Measurements from ENCODE around the gene TMEM213. TPM values are rescaled to one million over a fixed set of nuclear protein-coding genes. Genes with fewer than 3 reads are reported as not detected.

The TMEM213 gene
- total and polyA plus RNA-seq, 2 of the 13 experiments (the other 11 are each of a cell fraction or from before 2014, with no cell fraction given) = not detected

DNA sequence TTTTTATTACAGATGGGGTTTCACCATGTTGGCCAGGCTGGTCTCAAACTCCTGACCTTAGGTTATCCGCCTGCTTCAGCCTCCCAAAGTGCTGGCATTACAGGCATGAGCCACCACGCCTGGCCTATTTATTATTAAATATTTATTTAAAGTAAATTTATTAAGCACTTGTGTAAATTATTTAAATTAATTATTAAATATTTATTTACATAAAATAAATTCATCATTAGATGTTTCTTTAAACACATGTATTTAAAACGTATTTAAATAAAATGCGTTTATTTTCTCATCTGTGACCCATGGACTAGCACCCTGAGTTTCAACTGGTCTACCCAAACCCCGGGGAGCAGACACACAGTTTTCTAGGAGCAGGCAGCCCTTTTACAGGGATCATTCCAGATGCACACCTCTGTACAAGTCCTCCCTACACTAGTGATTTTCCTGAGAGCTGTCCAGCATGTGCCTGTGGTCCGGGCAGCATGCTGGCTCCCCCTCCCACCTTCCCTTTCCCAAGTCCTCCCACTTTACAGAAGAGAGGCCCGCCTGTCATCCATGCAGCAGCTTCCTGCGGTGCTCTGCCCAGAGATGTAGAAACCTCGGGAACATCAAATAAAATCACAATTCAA lies 89.4 kb downstream of the TMEM213 start:
- FAIRE-seq = no peak
- Histone ChIP-seq H3K27me3 (ENCODE audit: control insufficient read depth in 1 of 2, insufficient read depth in 2 of 2, low read length in 2 of 2) (no peaks in the 10 kb centered on the region), H3K9ac (ENCODE audit: insufficient read depth, low read depth, low read length) (no peak overlapping the region), H4K20me1 (ENCODE audit: insufficient read depth, low read length) (no peaks in the 10 kb centered on the region), H3K27ac (ENCODE audit: extremely low read length, insufficient read depth, low read length) (no peak overlapping the region), H3K9me3 (ENCODE audit: low read length) (no peaks in the 10 kb centered on the region), H3K79me2 (ENCODE audit: insufficient read depth, low read length) (no peaks in the 10 kb centered on the region), H2AFZ (ENCODE audit: low read length) (no peak overlapping the region), H3K4me3 (replicated peaks in 1 of 3; ENCODE audit: insufficient read depth in 1 of 3, low read depth in 2 of 3, low read length in 3 of 3) (no peak overlapping the region), H3K36me3 (replicated peaks in 1 of 2; ENCODE audit: control insufficient read depth in 1 of 2, insufficient read depth in 2 of 2, low read length in 2 of 2) (no peaks in the 10 kb centered on the region), H3K4me1 (ENCODE audit: insufficient read depth, low read length) (peaks cover 61% of the 10 kb centered on the region), H3K4me2 (ENCODE audit: low read depth, low read length) (no peak overlapping the region; the same call in 1 of the 2 replicates)
- 69% methylated on average over 9 of the region's 9 CpGs for WGBS (ENCODE audit: low lambda C conversion rate)
- CTCF ChIA-PET (ENCODE audit: low intra/inter-chr PET ratio, low total read pairs) = interaction anchor here (0.9 to 1.5 kb wide), 3 partner anchors 95 to 188 kb away, joined by 3 to 4 read pairs (median 3); no protein-coding TSS in a partner anchor
- ATAC-seq = no peak; the same call in 2 of the 3 replicates
- no TSS peak for BruUV-seq (replicated peaks)
- in situ Hi-C loops (cut with HindIII; ENCODE audit: extremely low pct_ligation_motif_present, low pct_unique_long_range_greater_than_20kb) = loop anchor here (5.0 kb wide), 1 partner anchor 95 kb away; the partner anchor contains the start of gene KIAA1549
- POLR2A ChIA-PET = interaction anchor here (0.8 kb wide), 1 partner anchor 93 kb away, joined by 4 read pairs; no protein-coding TSS in a partner anchor
- intact Hi-C loops (cut with micrococcal nuclease; ENCODE audit: unreplicated experiment) = no loop called here
- no peak for DNase-seq (ENCODE audit: low spot score)
- TF ChIP-seq PHB2 (IDR thresholded peaks at IDR 0.05; ENCODE audit: partially characterized antibody) (no peak), SMYD3 (CRISPR knock-in tag; IDR thresholded peaks at IDR 0.05) (no peak), ZNF207 (IDR thresholded peaks at IDR 0.05; ENCODE audit: borderline replicate concordance) (no peak), PAF1 (CRISPR knock-in tag; IDR thresholded peaks at IDR 0.05) (no peak), ZZZ3 (CRISPR knock-in tag; IDR thresholded peaks at IDR 0.05; ENCODE audit: borderline replicate concordance) (no peak), TAF1 (CRISPR knock-in tag; IDR thresholded peaks at IDR 0.05) (no peak), SAP130 (CRISPR knock-in tag; IDR thresholded peaks at IDR 0.05; ENCODE audit: low read depth) (0 out of 2 replicates have a peak, but pooled peaks have one; percentile 11), ZNF263 (CRISPR knock-in tag; IDR thresholded peaks at IDR 0.05) (peak; percentile 82), ZNF792 (CRISPR knock-in tag; IDR thresholded peaks at IDR 0.05) (no peak), ZFP36 (IDR thresholded peaks at IDR 0.05; ENCODE audit: borderline replicate concordance, low read depth, low read length, partially characterized antibody) (no peak)
- TF ChIP-seq, protein P1, sequence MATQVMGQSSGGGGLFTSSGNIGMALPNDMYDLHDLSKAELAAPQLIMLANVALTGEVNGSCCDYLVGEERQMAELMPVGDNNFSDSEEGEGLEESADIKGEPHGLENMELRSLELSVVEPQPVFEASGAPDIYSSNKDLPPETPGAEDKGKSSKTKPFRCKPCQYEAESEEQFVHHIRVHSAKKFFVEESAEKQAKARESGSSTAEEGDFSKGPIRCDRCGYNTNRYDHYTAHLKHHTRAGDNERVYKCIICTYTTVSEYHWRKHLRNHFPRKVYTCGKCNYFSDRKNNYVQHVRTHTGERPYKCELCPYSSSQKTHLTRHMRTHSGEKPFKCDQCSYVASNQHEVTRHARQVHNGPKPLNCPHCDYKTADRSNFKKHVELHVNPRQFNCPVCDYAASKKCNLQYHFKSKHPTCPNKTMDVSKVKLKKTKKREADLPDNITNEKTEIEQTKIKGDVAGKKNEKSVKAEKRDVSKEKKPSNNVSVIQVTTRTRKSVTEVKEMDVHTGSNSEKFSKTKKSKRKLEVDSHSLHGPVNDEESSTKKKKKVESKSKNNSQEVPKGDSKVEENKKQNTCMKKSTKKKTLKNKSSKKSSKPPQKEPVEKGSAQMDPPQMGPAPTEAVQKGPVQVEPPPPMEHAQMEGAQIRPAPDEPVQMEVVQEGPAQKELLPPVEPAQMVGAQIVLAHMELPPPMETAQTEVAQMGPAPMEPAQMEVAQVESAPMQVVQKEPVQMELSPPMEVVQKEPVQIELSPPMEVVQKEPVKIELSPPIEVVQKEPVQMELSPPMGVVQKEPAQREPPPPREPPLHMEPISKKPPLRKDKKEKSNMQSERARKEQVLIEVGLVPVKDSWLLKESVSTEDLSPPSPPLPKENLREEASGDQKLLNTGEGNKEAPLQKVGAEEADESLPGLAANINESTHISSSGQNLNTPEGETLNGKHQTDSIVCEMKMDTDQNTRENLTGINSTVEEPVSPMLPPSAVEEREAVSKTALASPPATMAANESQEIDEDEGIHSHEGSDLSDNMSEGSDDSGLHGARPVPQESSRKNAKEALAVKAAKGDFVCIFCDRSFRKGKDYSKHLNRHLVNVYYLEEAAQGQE (IDR thresholded peaks at IDR 0.05; ENCODE audit: borderline replicate concordance in 1 of 2, low read depth in 1 of 2, low read length in 2 of 2) = peak; percentile 20 to 80
- TF ChIP-seq, protein P2, sequence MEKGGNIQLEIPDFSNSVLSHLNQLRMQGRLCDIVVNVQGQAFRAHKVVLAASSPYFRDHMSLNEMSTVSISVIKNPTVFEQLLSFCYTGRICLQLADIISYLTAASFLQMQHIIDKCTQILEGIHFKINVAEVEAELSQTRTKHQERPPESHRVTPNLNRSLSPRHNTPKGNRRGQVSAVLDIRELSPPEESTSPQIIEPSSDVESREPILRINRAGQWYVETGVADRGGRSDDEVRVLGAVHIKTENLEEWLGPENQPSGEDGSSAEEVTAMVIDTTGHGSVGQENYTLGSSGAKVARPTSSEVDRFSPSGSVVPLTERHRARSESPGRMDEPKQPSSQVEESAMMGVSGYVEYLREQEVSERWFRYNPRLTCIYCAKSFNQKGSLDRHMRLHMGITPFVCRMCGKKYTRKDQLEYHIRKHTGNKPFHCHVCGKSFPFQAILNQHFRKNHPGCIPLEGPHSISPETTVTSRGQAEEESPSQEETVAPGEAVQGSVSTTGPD (CRISPR knock-in tag; IDR thresholded peaks at IDR 0.05) = no peak
- TF ChIP-seq, protein P3, sequence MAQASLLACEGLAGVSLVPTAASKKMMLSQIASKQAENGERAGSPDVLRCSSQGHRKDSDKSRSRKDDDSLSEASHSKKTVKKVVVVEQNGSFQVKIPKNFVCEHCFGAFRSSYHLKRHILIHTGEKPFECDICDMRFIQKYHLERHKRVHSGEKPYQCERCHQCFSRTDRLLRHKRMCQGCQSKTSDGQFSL (CRISPR knock-in tag; IDR thresholded peaks at IDR 0.05) = no peak
- TF ChIP-seq, protein P4, sequence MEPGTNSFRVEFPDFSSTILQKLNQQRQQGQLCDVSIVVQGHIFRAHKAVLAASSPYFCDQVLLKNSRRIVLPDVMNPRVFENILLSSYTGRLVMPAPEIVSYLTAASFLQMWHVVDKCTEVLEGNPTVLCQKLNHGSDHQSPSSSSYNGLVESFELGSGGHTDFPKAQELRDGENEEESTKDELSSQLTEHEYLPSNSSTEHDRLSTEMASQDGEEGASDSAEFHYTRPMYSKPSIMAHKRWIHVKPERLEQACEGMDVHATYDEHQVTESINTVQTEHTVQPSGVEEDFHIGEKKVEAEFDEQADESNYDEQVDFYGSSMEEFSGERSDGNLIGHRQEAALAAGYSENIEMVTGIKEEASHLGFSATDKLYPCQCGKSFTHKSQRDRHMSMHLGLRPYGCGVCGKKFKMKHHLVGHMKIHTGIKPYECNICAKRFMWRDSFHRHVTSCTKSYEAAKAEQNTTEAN (CRISPR knock-in tag; conservative IDR thresholded peaks at IDR 0.05) = no peak
- TF ChIP-seq, protein P5, sequence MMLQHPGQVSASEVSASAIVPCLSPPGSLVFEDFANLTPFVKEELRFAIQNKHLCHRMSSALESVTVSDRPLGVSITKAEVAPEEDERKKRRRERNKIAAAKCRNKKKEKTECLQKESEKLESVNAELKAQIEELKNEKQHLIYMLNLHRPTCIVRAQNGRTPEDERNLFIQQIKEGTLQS (CRISPR knock-in tag; IDR thresholded peaks at IDR 0.05) = no peak

All from HepG2 (cell line).